HL-60/S4 treated with phorbol 12-myristate 13-acetate at 8.2 ng/mL for 4 days and 3 days (cell line): ENCODE results near the gene STX18.
"Not testable (repeated sequence)": the region's sequence is repeated elsewhere in the genome, so short reads cannot be mapped to it uniquely, and the experiment has no call there.

Source experiments
- in situ Hi-C: fragments of 300-500 bp; cut with MboI; formaldehyde crosslinking; loops from 2 replicates; pipeline ENCODE4 v1.15.0; 2022; ENCODE audit warnings: low sequenced_read_pairs

The STX18 gene

GRCh38 chr4:4480685-4481398, 61.0 kb downstream of the STX18 start:
- in situ Hi-C loops: no loop called here

- in situ Hi-C loops: no loop called here
Observed at GRCh38 chr4:4480205-4480604, 61.6 kb downstream of the STX18 start.

- in situ Hi-C loops: no loop called here
Observed at GRCh38 chr4:4479366-4479765, 62.5 kb downstream of the STX18 start.

- in situ Hi-C loops: no loop called here
Observed at GRCh38 chr4:4477796-4478195, 64.1 kb downstream of the STX18 start.

- in situ Hi-C loops: no loop called here
Observed at GRCh38 chr4:4477391-4477790, 64.5 kb downstream of the STX18 start.

- in situ Hi-C loops: no loop called here
Observed at GRCh38 chr4:4474476-4474875, 67.4 kb downstream of the STX18 start.

- in situ Hi-C loops: no loop called here
Observed at GRCh38 chr4:4472344-4472958, 69.4 kb downstream of the STX18 start.

- in situ Hi-C loops: no loop called here
Observed at GRCh38 chr4:4471195-4471594, 70.7 kb downstream of the STX18 start.

GRCh38 chr4:4470208-4470607, 71.6 kb downstream of the STX18 start:
- in situ Hi-C loops: no loop called here

- in situ Hi-C loops: not testable (repeated sequence)
Observed at GRCh38 chr4:4465238-4465637, 76.6 kb downstream of the STX18 start.

- in situ Hi-C loops: no loop called here
Observed at GRCh38 chr4:4462970-4463369, 78.9 kb downstream of the STX18 start.

- in situ Hi-C loops: no loop called here
Observed at GRCh38 chr4:4461850-4462249, 80.0 kb downstream of the STX18 start.

- in situ Hi-C loops: no loop called here
Observed at GRCh38 chr4:4461178-4461577, 80.7 kb downstream of the STX18 start.

GRCh38 chr4:4460759-4461158, 81.1 kb downstream of the STX18 start:
- in situ Hi-C loops: no loop called here

GRCh38 chr4:4459181-4459580, 82.7 kb downstream of the STX18 start:
- in situ Hi-C loops: no loop called here

- in situ Hi-C loops: no loop called here
Observed at GRCh38 chr4:4457803-4458553, 83.9 kb downstream of the STX18 start.

- in situ Hi-C loops: no loop called here
Observed at GRCh38 chr4:4456816-4457578, 84.9 kb downstream of the STX18 start.

GRCh38 chr4:4456351-4456750, 85.5 kb downstream of the STX18 start:
- in situ Hi-C loops: no loop called here

- in situ Hi-C loops: no loop called here
Observed at GRCh38 chr4:4455210-4455865, 86.5 kb downstream of the STX18 start.

GRCh38 chr4:4446434-4446833, 95.4 kb downstream of the STX18 start:
- in situ Hi-C loops: no loop called here

- in situ Hi-C loops: no loop called here
Observed at GRCh38 chr4:4443821-4444220, 98.0 kb downstream of the STX18 start.
